ENCODE data around the gene NODAL.
A peak's percentile ranks its signal among the peaks of the same experiment; 100 is the strongest.

GRCh38 chr10:70461397-70462348 is 20.2 kb upstream of the NODAL start:
- TF ChIP-seq YY1 (IDR thresholded peaks at IDR 0.05; ENCODE audit: low read depth) (no peak), RAD21 (IDR thresholded peaks at IDR 0.05; ENCODE audit: low read depth) (peak; percentile 96), ZBTB7A (IDR thresholded peaks at IDR 0.05; ENCODE audit: low read depth) (no peak), EP300 (IDR thresholded peaks at IDR 0.05; ENCODE audit: borderline replicate concordance) (no peak)

Measured in Ishikawa (cell line).